Body of pancreas (tissue), 4 donors: ENCODE data around the gene PRKCSH.

Experiments used
- CTCF ChIP-seq, 7 experiments: fragments of 450-650 bp in 4 of 7; fragments of 200-600 bp in 3 of 7; sonication (generic) in 3 of 7; IDR thresholded peaks; one replicate each; pipeline ENCODE4 v1.5.1; 2016 to 2019; ENCODE audit warnings: antibody characterized with exemption in 7 of 7
- POLR2A ChIP-seq, 3 donors: fragments of 450-650 bp; IDR thresholded peaks; one replicate each; pipeline ENCODE4 v1.6.1; 2016; ENCODE audit warnings: antibody characterized with exemption in 3 of 3, mild to moderate bottlenecking in 2 of 3

GRCh38 chr19:11390933-11391680 lies 44.3 kb upstream of the PRKCSH start:
- TF ChIP-seq POLR2A (IDR thresholded peaks at IDR 0.05) (no peak), CTCF (IDR thresholded peaks at IDR 0.05) (no peak)
